ENCODE results near the gene PAX9.

- TF ChIP-seq POLR2AphosphoS5 (IDR thresholded peaks at IDR 0.05) (no peak), CTCF (IDR thresholded peaks at IDR 0.05) (no peak), EP300 (IDR thresholded peaks at IDR 0.05) (no peak)
Measured at GRCh38 chr14:36713960-36714703, 52.5 kb downstream of the PAX9 start.
